ENCODE results near the gene ZNF473. TPM values are rescaled to one million over a fixed set of nuclear protein-coding genes. Genes with fewer than 3 reads are reported as not detected.
"Not testable (repeated sequence)": the region's sequence is repeated elsewhere in the genome, so short reads cannot be mapped to it uniquely, and the experiment has no call there.

Gene ZNF473
- total RNA-seq, 1 experiment from 2014 or later: 19.0 TPM

GRCh38 chr19:50050406-50051227 is 24.8 kb downstream of the ZNF473 start:
- Histone ChIP-seq H2BK20ac (ENCODE audit: low read depth, low read length, poor library complexity, severe bottlenecking) (no peak overlapping the region), H3K14ac (ENCODE audit: insufficient read depth, low read length) (no peak overlapping the region), H4K20me1 (ENCODE audit: control insufficient read depth, insufficient read depth, insufficient read length) (no peaks in the 10 kb centered on the region), H3K9ac (ENCODE audit: extremely low read depth, insufficient read length, low read length) (no peak overlapping the region), H4K91ac (ENCODE audit: insufficient read length, low read depth, low read length) (no peak overlapping the region), H2BK12ac (ENCODE audit: insufficient read length, low read depth, low read length) (no peak overlapping the region), H3K79me1 (ENCODE audit: insufficient read depth, low read depth, low read length, poor library complexity, severe bottlenecking) (no peaks in the 10 kb centered on the region), H3K56ac (ENCODE audit: insufficient read length, low read depth, low read length) (no peak overlapping the region), H3K4me2 (ENCODE audit: insufficient read depth, insufficient read length, low read length) (peak overlapping the region; percentile 39), H3T11ph (ENCODE audit: low read length) (no peak overlapping the region), H2BK120ac (ENCODE audit: low read depth, low read length, poor library complexity, severe bottlenecking) (no peak overlapping the region), H2BK15ac (ENCODE audit: low read depth, low read length) (no peak overlapping the region), H3K23ac (ENCODE audit: insufficient read length, low read depth, low read length) (no peak overlapping the region), H3K18ac (ENCODE audit: insufficient read length, low read depth, low read length) (no peak overlapping the region), H3K27ac (ENCODE audit: insufficient read length, low read depth, low read length) (no peak overlapping the region), H3K23me2 (ENCODE audit: insufficient read length, low read depth, low read length, poor library complexity, severe bottlenecking) (no peaks in the 10 kb centered on the region), H3K27me3 (ENCODE audit: insufficient read depth, low read length) (no peaks in the 10 kb centered on the region), H3K4ac (ENCODE audit: low read depth, low read length) (no peak overlapping the region), H4K5ac (ENCODE audit: insufficient read length, low read depth, low read length) (no peak overlapping the region), H2AFZ (ENCODE audit: low read length) (no peak overlapping the region), H3K79me2 (ENCODE audit: insufficient read depth, low read length) (no peaks in the 10 kb centered on the region), H3K4me1 (ENCODE audit: insufficient read depth, low read length) (no peaks in the 10 kb centered on the region), H3K9me3 (ENCODE audit: control insufficient read depth, low read depth, low read length) (peaks cover 35% of the 10 kb centered on the region), H2BK5ac (ENCODE audit: insufficient read length, low read length) (no peak overlapping the region), H2AK5ac (ENCODE audit: insufficient read length, low read length) (no peak overlapping the region), H4K8ac (replicated peaks; ENCODE audit: insufficient read length, low read depth, low read length) (no peak overlapping the region)
- peaks cover 30 to 33% (median 32%) of the 10 kb centered on the region in 3 experiments for H3K36me3 Mint-ChIP-seq (ENCODE audit: insufficient read depth in 1 of 3, low read depth in 3 of 3)
- TF ChIP-seq CTCF (conservative IDR thresholded peaks at IDR 0.05): no peak
- peak overlapping the region in 1 of 3 experiments; percentile 86; a peak in 4 of 7 replicates for H3K27ac Mint-ChIP-seq
- peak overlapping the region; percentile 71 to 88 for H3K4me3 Mint-ChIP-seq
- peaks cover 3 to 6% of the 10 kb centered on the region in 2 experiments; a peak in 3 of 4 replicates for H3K4me1 Mint-ChIP-seq
- no CpG with 5 or more reads among the region's 52 CpGs for WGBS (ENCODE audit: extremely low coverage, insufficient read length, low lambda C conversion rate)
- H3K27me3 Mint-ChIP-seq (ENCODE audit: low read depth): peaks cover 2% of the 10 kb centered on the region
- H3K9me3 Mint-ChIP-seq: peaks cover 55 to 64% of the 10 kb centered on the region in 2 experiments
- DNase-seq: no peak

- not testable (repeated sequence) for H3K23me2 ChIP-seq (ENCODE audit: insufficient read length, low read depth, low read length, poor library complexity, severe bottlenecking); H3K27ac ChIP-seq (ENCODE audit: insufficient read length, low read depth, low read length); H3K27me3 ChIP-seq (ENCODE audit: insufficient read depth, low read length); H2BK15ac ChIP-seq (ENCODE audit: low read depth, low read length); H2AFZ ChIP-seq (ENCODE audit: low read length); H3K18ac ChIP-seq (ENCODE audit: insufficient read length, low read depth, low read length); H3K4me1 ChIP-seq (ENCODE audit: insufficient read depth, low read length); H2BK5ac ChIP-seq (ENCODE audit: insufficient read length, low read length); H3K14ac ChIP-seq (ENCODE audit: insufficient read depth, low read length); H3K23ac ChIP-seq (ENCODE audit: insufficient read length, low read depth, low read length); H4K8ac ChIP-seq (replicated peaks; ENCODE audit: insufficient read length, low read depth, low read length); DNase-seq; H3K79me2 ChIP-seq (ENCODE audit: insufficient read depth, low read length); H2AK5ac ChIP-seq (ENCODE audit: insufficient read length, low read length); H3K79me1 ChIP-seq (ENCODE audit: insufficient read depth, low read depth, low read length, poor library complexity, severe bottlenecking); H3K9ac ChIP-seq (ENCODE audit: extremely low read depth, insufficient read length, low read length); H3K56ac ChIP-seq (ENCODE audit: insufficient read length, low read depth, low read length); H3T11ph ChIP-seq (ENCODE audit: low read length); H2BK20ac ChIP-seq (ENCODE audit: low read depth, low read length, poor library complexity, severe bottlenecking); H4K20me1 ChIP-seq (ENCODE audit: control insufficient read depth, insufficient read depth, insufficient read length); H3K27ac Mint-ChIP-seq; H3K27me3 Mint-ChIP-seq (ENCODE audit: low read depth); H4K91ac ChIP-seq (ENCODE audit: insufficient read length, low read depth, low read length); H3K4ac ChIP-seq (ENCODE audit: low read depth, low read length); H3K4me1 Mint-ChIP-seq; H2BK12ac ChIP-seq (ENCODE audit: insufficient read length, low read depth, low read length); H2BK120ac ChIP-seq (ENCODE audit: low read depth, low read length, poor library complexity, severe bottlenecking); H4K5ac ChIP-seq (ENCODE audit: insufficient read length, low read depth, low read length)
- peaks cover 28% of the 10 kb centered on the region for H3K9me3 ChIP-seq (ENCODE audit: control insufficient read depth, low read depth, low read length)
- peaks cover 22 to 26% (median 24%) of the 10 kb centered on the region in 3 experiments for H3K36me3 Mint-ChIP-seq (ENCODE audit: insufficient read depth in 1 of 3, low read depth in 3 of 3)
- WGBS (ENCODE audit: extremely low coverage, insufficient read length, low lambda C conversion rate): no CpG with 5 or more reads among the region's 16 CpGs
- H3K4me2 ChIP-seq (ENCODE audit: insufficient read depth, insufficient read length, low read length): peak overlapping the region; percentile 39
- H3K4me3 Mint-ChIP-seq: peak overlapping the region; percentile 71 to 88
- peaks cover 51 to 61% of the 10 kb centered on the region in 2 experiments for H3K9me3 Mint-ChIP-seq
These were observed 25.6 kb downstream of the ZNF473 start for GRCh38 chr19:50051228-50051895.
